Kidney (tissue), 14 donors: Measurements from ENCODE around the gene MAPK1. TPM values are rescaled to one million over a fixed set of nuclear protein-coding genes. Genes with fewer than 3 reads are reported as not detected.
"Not testable (repeated sequence)": the region's sequence is repeated elsewhere in the genome, so short reads cannot be mapped to it uniquely, and the experiment has no call there.

Experiments
- DNase-seq, 5 donors: peaks; one replicate each; pipeline ENCODE4 v3.0.0-alpha.2; 2013 to 2020
- FAIRE-seq: peaks from 2 replicates; lab custom pipeline; 2012; peaks lifted over from hg19 to GRCh38; lab: Jason Lieb, UNC
- H3K27ac ChIP-seq, 2 donors: one replicate each; pipeline ENCODE4 v1.7.0; 2013; ENCODE audit warnings: low read depth in 2 of 2, low read length in 2 of 2, inconsistent platforms in 1 of 2
- H3K27me3 ChIP-seq: one replicate; pipeline ENCODE4 v1.7.1; 2013; ENCODE audit warnings: low read length, inconsistent platforms; ENCODE audit not compliant: control insufficient read depth, insufficient read depth
- H3K36me3 ChIP-seq, 3 donors: one replicate each; pipeline versions ENCODE4 v1.7.0 to v1.7.1; 2013; ENCODE audit warnings: low read length in 3 of 3, control low read depth in 1 of 3, inconsistent platforms in 1 of 3; ENCODE audit not compliant: insufficient read depth in 3 of 3, control insufficient read depth in 2 of 3
- H3K4me1 ChIP-seq, 3 donors: one replicate each; pipeline versions ENCODE4 v1.7.0 to v1.7.1; 2013; ENCODE audit warnings: low read length in 3 of 3, inconsistent platforms in 1 of 3, low read depth in 1 of 3; ENCODE audit not compliant: control insufficient read depth in 2 of 3, insufficient read depth in 2 of 3
- H3K4me3 ChIP-seq, 3 donors: one replicate each; pipeline versions ENCODE4 v1.7.0 to v1.8.1; 2013; ENCODE audit warnings: low read length in 3 of 3, control low read depth in 1 of 3, inconsistent platforms in 1 of 3
- H3K9ac ChIP-seq, 3 donors: one replicate each; pipeline versions ENCODE4 v1.7.0 to v1.7.1; 2013; ENCODE audit warnings: low read length in 3 of 3, control low read depth in 1 of 3, inconsistent platforms in 1 of 3
- H3K9me3 ChIP-seq, 3 donors: one replicate each; pipeline versions ENCODE4 v1.7.0 to v1.7.1; 2013; ENCODE audit warnings: low read length in 3 of 3, control low read depth in 1 of 3, inconsistent platforms in 1 of 3; ENCODE audit not compliant: control insufficient read depth in 2 of 3, insufficient read depth in 1 of 3
- CTCF ChIP-seq: IDR thresholded peaks from 3 replicates; pipeline ENCODE4 v1.5.1; 2012; ENCODE audit warnings: mild to moderate bottlenecking, moderate library complexity, borderline replicate concordance; ENCODE audit not compliant: insufficient read depth; ENCODE audit errors: extremely low read depth
- intact Hi-C: fragments of 100-400 bp; cut with DNase I; formaldehyde crosslinking; loops from one replicate; pipeline ENCODE4 v1.11.1; 2022
- polyA plus RNA-seq: library from polyadenylated mRNA; stranded (reverse); fragments of 350-450 nt; fragmentation: Illumina TruSeq; extraction: RNeasy Lipid Tissue Mini Kit (QIAGEN cat#74804); gene quantifications from one replicate; pipeline ENCODE4 v1.2.3, GENCODE V29; 2014; ENCODE audit warnings: low read depth, low replicate concordance; ENCODE audit not compliant: insufficient read depth
- total RNA-seq: library from RNA; stranded (reverse); fragmentation: NEBNext Ultra II Directional; extraction: Animal tissue kit (Norgen Biotek cat#: 25700); gene quantifications from one replicate; pipeline ENCODE4 v1.2.1, GENCODE V29; 2021
- donor health status: control.
- donor health status: control.
- donor health status: control.
- donor health status: control.
- donor health status: control.
- donor health status: DM: yes; HTN: yes; CAD: no.
- donor health status: Normal renal cell carcinoma (clear cell type).

The MAPK1 gene
- total and polyA plus RNA-seq, 2 donors from 2014 or later: 21.3 to 128 TPM

GRCh38 chr22:21907638-21908522 lies 40.4 kb upstream of the MAPK1 start:
- intact Hi-C loops: no loop called here
- FAIRE-seq (no peak), DNase-seq (no peak)
- no peaks in the 10 kb centered on the region for H3K36me3 ChIP-seq
- no peaks in the 10 kb centered on the region for H3K9me3 ChIP-seq
- TF ChIP-seq CTCF: no peak
- no peaks in the 10 kb centered on the region for H3K27me3 ChIP-seq
- H3K9ac ChIP-seq: no peak overlapping the region
- H3K4me1 ChIP-seq: no peaks in the 10 kb centered on the region
- H3K4me3 ChIP-seq: no peak overlapping the region
- H3K27ac ChIP-seq: no peak overlapping the region

- H3K4me1 ChIP-seq, FAIRE-seq, H3K27ac ChIP-seq, H3K4me3 ChIP-seq, DNase-seq, H3K9me3 ChIP-seq, H3K9ac ChIP-seq, H3K27me3 ChIP-seq, intact Hi-C loops, H3K36me3 ChIP-seq: not testable (repeated sequence)
Measured at GRCh38 chr22:21905234-21905633, 37.8 kb upstream of the MAPK1 start.

- H3K36me3 ChIP-seq: no peaks in the 10 kb centered on the region
- intact Hi-C loops: no loop called here
- FAIRE-seq: no peak
Measured at GRCh38 chr22:21904250-21904789, 36.9 kb upstream of the MAPK1 start.

More at GRCh38 chr22:21904250-21904789, 36.9 kb upstream of the MAPK1 start:
- Histone ChIP-seq H3K9ac (no peak overlapping the region), H3K9me3 (no peaks in the 10 kb centered on the region), H3K4me1 (no peaks in the 10 kb centered on the region), H3K4me3 (no peak overlapping the region), H3K27me3 (no peaks in the 10 kb centered on the region), H3K27ac (no peak overlapping the region)
- TF ChIP-seq CTCF: no peak
- no peak for DNase-seq
